ENCODE data around the gene NLRP5.
"Not testable (repeated sequence)": the region's sequence is repeated elsewhere in the genome, so short reads cannot be mapped to it uniquely, and the experiment has no call there.

Gene NLRP5

GRCh38 chr19:56098731-56099568 lies 112.4 kb downstream of the NLRP5 start:
- DNase-seq (ENCODE audit: low spot score), result no peak

GRCh38 chr19:56099638-56100539 lies 113.3 kb downstream of the NLRP5 start:
- DNase-seq (ENCODE audit: low spot score), result no peak

GRCh38 chr19:56101095-56101494 lies 114.5 kb downstream of the NLRP5 start:
- no peak for DNase-seq (ENCODE audit: low spot score)

- no peak for DNase-seq (ENCODE audit: low spot score)
Measured at GRCh38 chr19:56101746-56102535, 115.4 kb downstream of the NLRP5 start.

GRCh38 chr19:56103027-56103614 lies 116.5 kb downstream of the NLRP5 start:
- no peak for DNase-seq (ENCODE audit: low spot score)

- no peak for DNase-seq (ENCODE audit: low spot score)
Measured at GRCh38 chr19:56104423-56104822, 117.8 kb downstream of the NLRP5 start.

GRCh38 chr19:56105090-56105701 lies 118.6 kb downstream of the NLRP5 start:
- peak; percentile 97 for DNase-seq (ENCODE audit: low spot score)

GRCh38 chr19:56105831-56106396 lies 119.3 kb downstream of the NLRP5 start:
- not testable (repeated sequence) for DNase-seq (ENCODE audit: low spot score)

GRCh38 chr19:56106397-56106849 lies 119.8 kb downstream of the NLRP5 start:
- DNase-seq (ENCODE audit: low spot score), result peak; percentile 28

GRCh38 chr19:56106993-56107392 lies 120.4 kb downstream of the NLRP5 start:
- DNase-seq (ENCODE audit: low spot score), result peak; percentile 27

- no peak for DNase-seq (ENCODE audit: low spot score)
Measured at GRCh38 chr19:56107626-56108351, 121.2 kb downstream of the NLRP5 start.

GRCh38 chr19:56108447-56109195 lies 122.0 kb downstream of the NLRP5 start:
- peak; percentile 17 for DNase-seq (ENCODE audit: low spot score)

GRCh38 chr19:56109226-56109625 lies 122.7 kb downstream of the NLRP5 start:
- DNase-seq (ENCODE audit: low spot score), result peak; percentile 28

GRCh38 chr19:56110515-56111448 lies 124.2 kb downstream of the NLRP5 start:
- peak; percentile 97 for DNase-seq (ENCODE audit: low spot score)
